Measurements from ENCODE around the gene ARID1A. TPM values are rescaled to one million over a fixed set of nuclear protein-coding genes. Genes with fewer than 3 reads are reported as not detected.
"Not testable (repeated sequence)": the region's sequence is repeated elsewhere in the genome, so short reads cannot be mapped to it uniquely, and the experiment has no call there.

ARID1A gene
- 20.1 TPM for total RNA-seq

DNA sequence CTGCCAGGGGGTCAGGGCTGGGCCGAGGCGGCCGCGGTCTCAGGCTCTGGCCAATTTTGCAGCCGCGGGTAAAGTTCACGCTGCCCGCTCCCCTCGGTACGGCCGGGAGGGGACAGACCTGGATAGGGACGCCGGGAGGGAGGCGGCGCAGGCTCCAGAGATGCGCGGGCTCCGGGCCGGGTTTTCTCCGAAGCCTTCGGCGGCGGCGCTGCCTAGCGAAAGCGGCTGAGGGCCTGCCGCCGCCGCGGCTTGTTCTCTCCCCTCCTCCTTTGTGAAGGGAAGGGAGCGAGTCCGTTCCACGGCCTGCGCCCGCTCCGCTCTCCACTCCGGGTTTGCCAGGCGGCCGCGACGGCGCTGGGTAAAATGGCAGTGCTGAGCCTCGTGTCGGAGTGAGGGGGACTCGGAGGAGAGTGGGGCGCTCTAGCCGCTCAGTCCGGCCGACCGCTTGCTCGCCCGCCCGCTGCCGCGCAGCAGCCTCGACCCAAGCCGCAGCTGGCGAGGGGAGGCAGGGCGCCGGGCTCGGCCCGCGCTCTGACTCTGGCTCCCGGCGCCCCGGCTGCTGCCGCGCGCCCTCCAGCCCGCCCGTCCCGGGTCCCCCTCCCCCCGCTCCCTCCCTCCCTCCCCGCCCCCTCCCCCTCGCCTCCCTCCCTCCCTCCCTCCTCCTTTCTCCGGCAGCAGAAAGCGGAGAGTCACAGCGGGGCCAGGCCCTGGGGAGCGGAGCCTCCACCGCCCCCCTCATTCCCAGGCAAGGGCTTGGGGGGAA lies at the start of gene ARID1A:
TSS of gene ARID1A (plus strand) at position 660 of the 763 bp plus-strand sequence. CDS start 389 bp downstream, outside the sequence.
- DNase-seq = peak; percentile 95

DNA sequence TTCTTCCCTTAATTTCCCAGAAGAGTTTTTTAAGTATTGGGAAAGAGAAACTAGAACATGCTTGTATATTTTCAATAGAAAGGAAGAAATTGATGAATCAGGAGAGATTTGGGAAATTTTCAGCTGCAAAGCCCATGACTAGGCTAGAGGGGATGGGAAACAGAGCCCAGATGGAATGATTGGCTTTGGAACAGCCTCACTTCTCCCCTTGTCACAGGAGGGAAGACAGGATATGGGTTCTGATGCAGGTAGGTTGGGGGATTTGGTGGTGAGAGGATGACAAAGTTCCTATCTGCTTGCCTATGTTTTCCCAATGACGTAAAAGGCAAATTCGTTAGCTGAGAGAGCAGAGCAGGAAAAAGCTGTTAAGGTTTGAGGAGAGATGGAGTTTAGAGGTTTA lies 31.0 kb upstream of the ARID1A start:
- DNase-seq = no peak

DNA sequence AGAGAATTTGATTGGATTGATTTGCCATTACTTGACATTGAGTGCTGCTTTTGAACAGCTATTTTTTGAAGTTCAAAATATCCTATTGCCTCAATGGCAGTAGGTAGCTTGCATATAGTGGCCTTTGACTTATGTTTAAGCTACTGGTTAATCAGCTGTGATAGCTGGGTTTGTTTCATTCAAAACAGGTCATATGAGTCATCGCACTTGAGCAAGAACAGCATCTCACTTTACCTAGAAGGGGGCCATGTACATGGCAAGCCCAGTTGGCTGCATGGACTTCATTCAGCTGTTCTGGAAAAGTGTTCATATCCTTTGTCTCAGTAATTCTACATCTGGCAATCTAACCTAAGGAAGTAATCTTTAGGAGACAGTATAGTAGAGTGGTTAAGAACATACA lies 29.0 kb upstream of the ARID1A start:
- DNase-seq = no peak

DNA sequence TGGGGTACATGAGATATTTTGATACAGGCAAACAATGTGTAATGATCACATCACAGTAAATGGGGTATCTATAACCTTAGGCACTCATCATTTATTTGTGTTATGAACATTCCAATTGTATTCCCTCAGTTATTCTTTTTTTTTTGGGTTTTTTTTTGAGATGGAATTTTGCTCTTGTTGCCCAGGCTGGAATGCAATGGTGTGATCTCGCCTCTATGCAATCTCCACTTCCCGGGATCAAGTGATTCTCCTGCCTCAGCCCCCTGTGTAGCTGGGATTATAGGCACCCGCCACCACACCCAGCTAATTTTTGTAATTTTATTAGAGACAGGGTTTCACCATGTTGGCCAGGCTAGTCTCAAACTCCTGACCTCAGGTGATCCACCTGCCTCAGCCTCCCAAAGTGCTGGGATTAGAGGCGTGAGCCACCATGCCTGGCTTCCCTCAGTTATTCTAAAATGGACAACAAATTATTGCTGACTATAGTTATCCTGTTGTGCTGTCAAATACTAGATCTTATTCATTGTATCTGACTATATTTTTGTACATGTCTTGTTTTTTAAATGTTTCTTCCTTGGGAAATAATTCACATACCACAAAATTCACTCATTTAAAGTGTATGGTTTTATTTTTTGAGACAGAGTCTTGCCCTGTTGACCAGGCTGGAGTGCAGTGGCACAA lies 27.6 kb upstream of the ARID1A start:
- not testable (repeated sequence) for DNase-seq

DNA sequence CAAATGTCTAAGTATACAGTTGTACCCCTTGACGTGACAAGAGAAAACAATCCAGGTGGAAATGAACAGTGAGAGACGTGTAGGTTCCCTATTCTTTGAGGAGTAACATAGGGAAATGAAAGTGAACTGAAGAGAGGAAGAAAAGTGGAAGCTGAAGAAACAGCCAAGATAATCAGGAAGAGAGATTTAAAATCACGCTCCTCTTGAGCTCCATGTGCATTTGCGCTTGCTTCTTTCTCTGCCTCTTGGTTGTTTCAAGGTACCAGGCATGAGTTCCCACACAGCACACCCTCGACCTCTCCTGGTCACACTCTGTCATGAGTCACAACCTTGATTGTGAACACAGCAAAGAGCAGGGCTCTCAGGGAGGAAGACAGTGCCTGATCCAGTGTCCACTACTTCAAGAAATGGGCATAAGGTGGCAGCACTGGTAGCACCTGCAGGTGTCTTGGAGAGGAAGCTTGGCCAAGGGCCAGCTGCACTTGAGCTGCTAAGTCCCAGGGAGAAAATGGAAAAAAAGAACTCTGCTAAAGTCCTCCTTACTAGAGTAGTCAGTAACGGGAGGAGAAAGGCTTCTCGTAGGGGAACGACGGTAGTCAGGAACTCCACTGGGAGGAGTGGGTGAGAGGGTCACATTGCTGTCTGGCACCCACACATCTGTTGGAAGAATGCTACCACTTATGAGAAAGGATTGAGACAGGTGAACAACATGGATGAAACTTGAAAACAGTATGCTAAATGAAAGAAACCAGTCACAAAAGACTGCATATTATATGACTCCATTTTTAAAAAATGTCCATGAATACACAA lies 18.3 kb upstream of the ARID1A start:
- peak; percentile 22 for DNase-seq

DNA sequence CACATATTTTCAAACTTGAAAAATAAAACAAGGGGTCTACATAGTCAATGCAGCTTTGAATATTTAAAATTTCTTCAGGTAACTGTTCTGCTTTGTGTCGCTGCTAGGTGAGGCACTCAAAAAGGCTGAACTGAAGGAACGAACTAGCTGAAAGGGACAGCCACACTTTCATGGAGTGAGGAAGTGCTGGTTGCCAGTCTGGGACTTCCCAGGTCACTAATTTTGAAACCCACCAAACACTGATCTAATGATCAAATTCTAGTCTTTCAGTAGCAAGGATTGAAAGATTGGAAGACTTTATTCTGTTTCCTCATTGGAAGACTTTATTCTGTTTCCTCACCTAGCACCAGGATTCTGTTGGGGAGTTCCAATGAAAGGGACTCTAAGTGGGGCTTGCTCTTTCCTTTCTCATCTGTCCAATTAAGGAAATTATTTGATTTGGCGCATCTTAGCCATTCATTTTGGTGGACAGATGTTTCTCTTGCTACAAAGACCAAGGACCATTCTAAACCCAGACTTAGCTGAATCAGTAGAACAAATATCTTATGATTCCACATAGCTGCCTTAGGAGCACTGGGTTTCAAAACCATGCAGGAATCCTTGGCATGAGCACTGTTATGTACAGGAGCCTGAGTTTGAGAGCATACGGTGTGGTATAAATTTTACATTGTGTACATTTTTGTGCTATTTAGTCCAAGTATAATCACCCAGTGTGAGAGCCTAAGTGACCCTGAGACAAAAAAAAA lies 10.9 kb upstream of the ARID1A start:
- no peak for DNase-seq

DNA sequence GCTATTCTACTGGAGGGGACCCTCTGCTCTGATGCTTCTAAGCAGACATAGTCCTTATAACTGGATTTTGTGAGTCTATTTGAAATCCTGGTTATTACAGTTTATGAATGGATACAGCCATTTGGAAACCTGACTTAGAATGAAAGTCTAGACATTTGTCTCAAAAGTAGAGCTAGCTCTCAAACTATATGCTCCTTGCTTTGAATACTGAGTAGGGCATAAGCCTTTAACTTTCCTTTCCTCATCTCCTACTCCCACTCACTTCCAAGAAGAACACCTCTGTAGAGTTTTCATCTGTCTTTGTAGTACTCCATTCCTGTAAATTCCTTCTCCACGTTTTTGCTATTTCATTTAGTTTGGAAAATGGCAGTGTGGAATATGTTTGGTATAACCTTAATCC lies 9.0 kb upstream of the ARID1A start:
- DNase-seq = no peak

DNA sequence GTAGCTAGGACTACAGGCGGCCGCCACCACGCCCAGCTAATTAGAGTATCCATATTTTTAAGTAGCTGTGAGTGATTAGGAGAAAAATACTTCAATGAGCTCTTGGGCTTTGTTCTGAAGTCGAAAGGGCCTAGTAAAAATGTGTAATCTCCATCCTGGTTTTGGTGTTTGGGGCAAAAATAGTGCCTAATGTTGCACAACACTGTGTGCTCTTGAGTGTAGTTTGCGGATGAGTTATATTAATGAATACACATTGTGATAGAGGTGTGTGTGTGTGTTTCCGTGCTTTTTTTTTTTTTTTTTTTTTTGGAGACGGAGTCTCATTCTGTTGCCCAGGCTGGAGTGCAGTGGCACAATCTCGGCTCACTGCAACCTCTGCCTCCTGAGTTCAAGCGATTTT lies 6.3 kb upstream of the ARID1A start:
- no peak for DNase-seq

DNA sequence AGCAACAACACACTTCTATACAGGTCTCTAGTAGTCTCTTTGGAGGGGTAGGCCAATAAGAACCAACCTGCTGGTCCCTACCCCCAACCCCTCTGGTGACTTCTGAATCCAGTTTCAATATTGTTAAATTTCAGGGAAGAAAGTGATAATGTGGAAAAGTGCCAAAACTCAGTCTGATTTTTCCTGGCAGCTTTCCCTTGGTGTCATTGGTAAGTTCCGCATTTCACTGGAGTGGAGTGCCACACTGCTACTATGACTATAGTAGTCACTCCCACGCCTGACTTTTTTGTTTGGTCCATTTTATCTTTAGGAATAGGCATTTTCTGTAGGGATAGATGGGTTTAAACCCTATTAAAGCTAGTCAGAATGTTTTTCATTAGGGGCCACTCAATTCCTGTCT lies 5.7 kb upstream of the ARID1A start:
- no peak for DNase-seq

DNA sequence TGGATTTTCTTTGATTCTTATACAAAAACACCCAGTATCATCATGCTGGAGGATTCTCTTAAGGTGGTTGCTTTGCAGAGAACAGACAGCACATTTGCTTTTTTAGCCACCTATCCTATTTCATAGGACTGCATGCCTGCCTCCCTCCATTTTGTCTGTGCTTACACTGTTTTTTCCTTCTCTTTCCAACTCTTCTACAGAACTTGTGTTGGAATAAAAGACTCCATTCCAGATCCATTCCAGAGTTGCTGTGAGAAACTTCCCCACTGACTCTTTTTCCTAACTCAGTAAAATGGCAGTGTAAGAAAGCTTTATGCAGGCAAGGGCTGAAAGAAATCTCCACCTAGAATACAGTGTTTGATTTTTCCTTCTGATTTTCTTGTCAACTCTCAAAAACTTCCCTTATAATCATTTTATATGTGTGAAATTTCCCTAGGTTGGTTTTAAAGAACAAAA lies 5.2 kb upstream of the ARID1A start:
- no peak for DNase-seq

DNA sequence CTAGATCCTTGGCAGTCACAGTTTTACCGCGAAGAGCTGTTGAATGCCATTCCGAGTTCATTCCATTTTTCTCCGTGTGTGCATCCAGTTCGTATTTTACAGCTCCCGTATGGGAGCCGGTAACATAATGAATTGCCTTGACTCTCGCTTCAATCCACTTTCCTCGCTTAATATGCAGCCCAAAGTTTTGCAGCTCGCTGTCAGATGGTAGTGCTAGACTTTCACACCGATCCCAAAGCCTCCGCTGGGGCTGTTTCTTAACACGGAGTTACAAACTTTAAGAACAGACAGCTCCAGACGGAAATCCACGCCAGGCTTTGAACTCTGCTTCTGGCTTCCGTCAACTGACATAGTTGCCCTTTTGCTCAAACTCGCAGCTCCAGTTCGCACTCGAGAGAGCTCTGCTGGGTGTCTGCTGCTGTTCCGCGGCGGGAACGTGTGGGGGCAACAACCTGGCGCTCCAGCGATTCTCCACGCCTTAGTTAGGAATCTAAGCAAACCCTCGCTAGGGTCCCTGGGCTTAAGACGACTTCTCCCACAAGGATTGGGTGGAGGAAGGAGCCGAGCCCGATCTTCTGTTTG lies 3.5 kb upstream of the ARID1A start:
- DNase-seq = peak; percentile 71

DNA sequence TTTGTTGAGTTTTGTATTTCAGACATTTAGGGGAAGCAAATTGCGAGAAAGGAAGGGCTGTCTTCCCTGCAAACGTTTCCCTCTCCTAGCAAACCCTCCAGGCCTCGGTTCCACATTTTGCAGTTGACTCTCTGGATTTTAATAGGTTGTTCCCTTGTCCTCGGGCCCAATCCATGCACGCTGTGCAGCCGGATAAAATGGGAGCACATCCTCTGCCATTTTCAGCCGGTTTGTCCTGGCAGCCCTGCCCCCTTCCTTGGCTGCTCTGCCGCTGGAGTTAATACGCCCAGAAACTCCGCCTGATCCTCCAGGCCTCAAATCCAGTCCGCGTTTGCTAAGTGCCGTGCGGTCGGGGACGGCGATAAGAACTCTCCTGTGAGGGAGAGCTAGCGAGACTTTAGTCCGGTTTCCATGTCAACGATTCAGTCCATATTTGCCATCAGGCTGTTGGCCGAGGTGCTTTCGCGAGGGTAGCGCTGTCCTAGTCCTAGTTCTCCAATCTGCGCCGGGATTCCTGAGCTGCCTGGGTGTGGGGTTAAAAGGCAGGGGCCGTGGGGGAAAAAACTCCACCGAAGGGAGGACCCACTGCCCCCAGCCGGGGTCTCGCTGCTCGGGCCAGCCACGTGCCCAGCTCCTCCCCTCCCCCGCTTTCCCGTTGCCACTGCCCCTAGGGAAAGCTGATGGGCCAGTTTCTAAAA lies 2.9 kb upstream of the ARID1A start:
- peak; percentile 94 for DNase-seq

DNA sequence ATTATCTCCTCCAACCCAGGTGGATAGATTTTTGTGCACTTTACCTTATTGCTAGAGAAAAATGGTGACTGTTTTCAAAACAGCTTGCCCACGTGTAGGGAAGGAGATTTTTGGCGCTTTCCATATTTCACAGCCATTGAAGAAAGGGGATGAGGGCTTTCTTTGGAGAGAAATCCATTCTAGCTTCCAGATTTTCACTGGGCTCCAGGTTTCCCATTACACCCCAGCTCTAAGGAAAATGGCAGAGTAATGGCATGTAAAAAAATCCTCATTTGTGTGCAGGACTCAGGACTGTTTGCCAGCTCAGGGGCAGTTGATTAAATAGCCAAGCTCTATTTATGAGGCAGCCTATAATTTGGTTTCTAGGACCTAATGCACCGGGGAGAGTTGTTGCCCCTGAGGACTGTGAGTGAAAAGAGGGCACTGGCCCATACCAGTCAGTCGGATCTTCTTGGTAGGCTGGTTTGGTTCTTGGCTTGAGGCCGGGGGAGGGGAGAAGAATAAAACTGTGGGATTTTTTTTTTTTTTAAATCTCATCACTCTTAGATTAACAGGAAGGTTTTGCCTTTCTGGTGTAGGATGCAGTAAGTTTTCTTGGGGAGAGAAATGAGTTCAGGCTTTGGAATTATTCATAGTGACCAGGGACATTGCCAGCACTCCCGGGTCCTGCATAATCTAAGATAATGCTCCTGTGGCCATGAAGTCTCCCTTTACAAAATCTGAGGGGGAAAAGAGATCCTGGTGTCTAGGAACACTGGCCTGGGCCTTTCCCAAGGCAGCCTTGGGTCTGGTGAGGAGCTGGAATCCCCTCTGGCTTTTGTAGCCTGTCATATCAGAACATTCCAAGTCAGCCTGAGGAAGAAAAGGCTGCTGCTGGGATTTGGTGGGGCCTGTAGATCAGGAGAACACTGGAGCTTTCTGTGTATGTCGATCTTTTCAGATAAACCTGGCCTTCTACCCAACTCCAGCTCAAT lies 1.9 kb upstream of the ARID1A start:
- DNase-seq = no peak

DNA sequence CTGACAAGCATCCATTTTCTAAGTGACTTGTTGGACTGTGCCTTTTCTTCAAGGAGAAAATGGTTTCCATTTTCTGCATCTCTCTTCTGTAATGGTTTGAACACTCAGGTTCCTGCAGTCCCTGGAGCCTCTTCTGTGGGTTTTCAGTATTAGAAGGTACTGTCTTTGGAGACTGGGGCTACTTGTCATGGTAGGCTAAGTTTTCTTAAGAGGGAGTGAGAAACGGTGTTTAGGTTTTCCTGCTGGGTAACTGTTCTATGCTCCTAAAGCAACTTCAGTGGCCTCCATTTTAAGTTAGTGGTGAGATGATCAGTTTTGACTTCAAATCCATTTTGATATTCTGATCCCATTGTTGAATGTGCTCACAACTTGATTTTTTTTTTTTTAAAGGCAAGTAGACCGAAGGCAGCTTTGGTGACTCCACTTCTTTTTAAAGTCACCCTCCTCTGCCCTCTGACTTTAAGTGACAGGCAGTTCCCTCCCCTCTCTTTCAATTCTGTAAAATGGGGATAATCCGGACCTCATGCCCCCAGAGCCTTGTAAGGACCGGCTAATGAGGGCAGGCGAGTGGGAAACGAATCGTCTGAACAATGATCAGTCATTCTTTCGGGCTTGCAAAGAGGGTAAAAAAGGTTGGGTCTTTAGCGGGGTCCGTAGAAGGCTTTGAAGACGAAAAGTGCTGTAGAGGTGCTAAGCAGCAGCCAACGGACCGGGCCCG lies 1.0 kb upstream of the ARID1A start:
- DNase-seq = no peak

DNA sequence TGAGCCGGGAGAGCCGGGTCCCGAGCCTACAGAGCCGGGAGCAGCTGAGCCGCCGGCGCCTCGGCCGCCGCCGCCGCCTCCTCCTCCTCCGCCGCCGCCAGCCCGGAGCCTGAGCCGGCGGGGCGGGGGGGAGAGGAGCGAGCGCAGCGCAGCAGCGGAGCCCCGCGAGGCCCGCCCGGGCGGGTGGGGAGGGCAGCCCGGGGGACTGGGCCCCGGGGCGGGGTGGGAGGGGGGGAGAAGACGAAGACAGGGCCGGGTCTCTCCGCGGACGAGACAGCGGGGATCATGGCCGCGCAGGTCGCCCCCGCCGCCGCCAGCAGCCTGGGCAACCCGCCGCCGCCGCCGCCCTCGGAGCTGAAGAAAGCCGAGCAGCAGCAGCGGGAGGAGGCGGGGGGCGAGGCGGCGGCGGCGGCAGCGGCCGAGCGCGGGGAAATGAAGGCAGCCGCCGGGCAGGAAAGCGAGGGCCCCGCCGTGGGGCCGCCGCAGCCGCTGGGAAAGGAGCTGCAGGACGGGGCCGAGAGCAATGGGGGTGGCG lies 371 bp downstream of the ARID1A start:
- peak; percentile 30 for DNase-seq

DNA sequence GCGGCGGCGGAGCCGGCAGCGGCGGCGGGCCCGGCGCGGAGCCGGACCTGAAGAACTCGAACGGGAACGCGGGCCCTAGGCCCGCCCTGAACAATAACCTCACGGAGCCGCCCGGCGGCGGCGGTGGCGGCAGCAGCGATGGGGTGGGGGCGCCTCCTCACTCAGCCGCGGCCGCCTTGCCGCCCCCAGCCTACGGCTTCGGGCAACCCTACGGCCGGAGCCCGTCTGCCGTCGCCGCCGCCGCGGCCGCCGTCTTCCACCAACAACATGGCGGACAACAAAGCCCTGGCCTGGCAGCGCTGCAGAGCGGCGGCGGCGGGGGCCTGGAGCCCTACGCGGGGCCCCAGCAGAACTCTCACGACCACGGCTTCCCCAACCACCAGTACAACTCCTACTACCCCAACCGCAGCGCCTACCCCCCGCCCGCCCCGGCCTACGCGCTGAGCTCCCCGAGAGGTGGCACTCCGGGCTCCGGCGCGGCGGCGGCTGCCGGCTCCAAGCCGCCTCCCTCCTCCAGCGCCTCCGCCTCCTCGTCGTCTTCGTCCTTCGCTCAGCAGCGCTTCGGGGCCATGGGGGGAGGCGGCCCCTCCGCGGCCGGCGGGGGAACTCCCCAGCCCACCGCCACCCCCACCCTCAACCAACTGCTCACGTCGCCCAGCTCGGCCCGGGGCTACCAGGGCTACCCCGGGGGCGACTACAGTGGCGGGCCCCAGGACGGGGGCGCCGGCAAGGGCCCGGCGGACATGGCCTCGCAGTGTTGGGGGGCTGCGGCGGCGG lies 1.0 kb downstream of the ARID1A start:
- DNase-seq = no peak

DNA sequence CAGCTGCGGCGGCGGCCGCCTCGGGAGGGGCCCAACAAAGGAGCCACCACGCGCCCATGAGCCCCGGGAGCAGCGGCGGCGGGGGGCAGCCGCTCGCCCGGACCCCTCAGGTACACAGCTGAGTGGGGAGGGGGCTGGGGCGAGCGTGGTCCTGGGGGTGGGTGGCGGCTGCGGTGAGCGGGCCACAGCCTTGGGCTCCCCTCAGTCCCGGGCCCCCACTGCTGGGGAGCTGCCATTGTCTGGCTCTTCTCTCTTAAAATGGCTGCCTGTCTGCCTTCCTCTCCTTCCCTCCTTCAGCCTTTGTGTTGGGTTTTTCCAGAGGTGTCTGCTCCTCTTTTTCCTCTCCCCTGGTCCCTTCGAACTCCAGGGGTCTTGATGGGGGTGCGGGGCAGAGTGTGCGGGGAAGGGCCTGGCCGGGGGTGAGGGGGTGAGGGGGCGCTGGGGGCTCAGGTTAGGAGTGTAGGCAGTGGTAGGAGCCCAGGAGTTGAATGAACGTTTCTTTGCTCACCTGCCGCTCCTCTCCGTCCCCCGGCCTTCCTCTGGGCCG lies 1.7 kb downstream of the ARID1A start:
- DNase-seq = no peak

Measured in occipital lobe (tissue), 2 donors.